HL-60 (cell line): ENCODE results near the gene FST.

Source experiments
- CTCF ChIP-seq: IDR thresholded peaks from one replicate; pipeline ENCODE4 v1.5.1; 2011; ENCODE audit warnings: low read length, control low read depth, inconsistent platforms; ENCODE audit not compliant: insufficient read depth
- GABPA ChIP-seq: IDR thresholded peaks from 2 replicates; pipeline ENCODE4 v1.6.1; 2012; ENCODE audit warnings: low read depth
- POLR2AphosphoS5 ChIP-seq: IDR thresholded peaks from 2 replicates; pipeline ENCODE4 v1.6.1; 2012; ENCODE audit warnings: low read depth
- TF ChIP-seq, protein P1 (sequence below): IDR thresholded peaks from 2 replicates; pipeline ENCODE4 v1.6.1; 2012; ENCODE audit warnings: low read depth; ENCODE audit not compliant: insufficient replicate concordance

- TF ChIP-seq CTCF (no peak), POLR2AphosphoS5 (no peak), GABPA (no peak)
- TF ChIP-seq, protein P1, sequence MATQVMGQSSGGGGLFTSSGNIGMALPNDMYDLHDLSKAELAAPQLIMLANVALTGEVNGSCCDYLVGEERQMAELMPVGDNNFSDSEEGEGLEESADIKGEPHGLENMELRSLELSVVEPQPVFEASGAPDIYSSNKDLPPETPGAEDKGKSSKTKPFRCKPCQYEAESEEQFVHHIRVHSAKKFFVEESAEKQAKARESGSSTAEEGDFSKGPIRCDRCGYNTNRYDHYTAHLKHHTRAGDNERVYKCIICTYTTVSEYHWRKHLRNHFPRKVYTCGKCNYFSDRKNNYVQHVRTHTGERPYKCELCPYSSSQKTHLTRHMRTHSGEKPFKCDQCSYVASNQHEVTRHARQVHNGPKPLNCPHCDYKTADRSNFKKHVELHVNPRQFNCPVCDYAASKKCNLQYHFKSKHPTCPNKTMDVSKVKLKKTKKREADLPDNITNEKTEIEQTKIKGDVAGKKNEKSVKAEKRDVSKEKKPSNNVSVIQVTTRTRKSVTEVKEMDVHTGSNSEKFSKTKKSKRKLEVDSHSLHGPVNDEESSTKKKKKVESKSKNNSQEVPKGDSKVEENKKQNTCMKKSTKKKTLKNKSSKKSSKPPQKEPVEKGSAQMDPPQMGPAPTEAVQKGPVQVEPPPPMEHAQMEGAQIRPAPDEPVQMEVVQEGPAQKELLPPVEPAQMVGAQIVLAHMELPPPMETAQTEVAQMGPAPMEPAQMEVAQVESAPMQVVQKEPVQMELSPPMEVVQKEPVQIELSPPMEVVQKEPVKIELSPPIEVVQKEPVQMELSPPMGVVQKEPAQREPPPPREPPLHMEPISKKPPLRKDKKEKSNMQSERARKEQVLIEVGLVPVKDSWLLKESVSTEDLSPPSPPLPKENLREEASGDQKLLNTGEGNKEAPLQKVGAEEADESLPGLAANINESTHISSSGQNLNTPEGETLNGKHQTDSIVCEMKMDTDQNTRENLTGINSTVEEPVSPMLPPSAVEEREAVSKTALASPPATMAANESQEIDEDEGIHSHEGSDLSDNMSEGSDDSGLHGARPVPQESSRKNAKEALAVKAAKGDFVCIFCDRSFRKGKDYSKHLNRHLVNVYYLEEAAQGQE, result no peak
Observed at GRCh38 chr5:53434541-53434940, 45.9 kb upstream of the FST start.
